Activated B cell treated with CpG ODN at 0.5 μM for 24 hours (primary cell): ENCODE data around the gene XRCC3. TPM values are rescaled to one million over a fixed set of nuclear protein-coding genes. Genes with fewer than 3 reads are reported as not detected.
"Not testable (repeated sequence)": the region's sequence is repeated elsewhere in the genome, so short reads cannot be mapped to it uniquely, and the experiment has no call there.

Source experiments
- ATAC-seq: fragments of 200-7000 bp; cut with Tn5 transposase; one replicate; pipeline ENCODE4 v1.10.0; 2021; ENCODE audit warnings: low read depth, mild to moderate bottlenecking, moderate library complexity
- CTCF ChIA-PET: fragments of 350-600 bp; sonication (Branson Sonifier 250); formaldehyde crosslinking; loops from one replicate; lab custom pipeline; 2021; ENCODE audit warnings: antibody characterized with exemption; lab: Charles Lee
- POLR2A ChIA-PET: fragments of 350-600 bp; sonication (Branson Sonifier 250); formaldehyde crosslinking; loops from one replicate; lab custom pipeline; 2021; ENCODE audit warnings: antibody characterized with exemption; lab: Charles Lee
- DNase-seq: peaks from one replicate; pipeline ENCODE4 v3.0.0; 2022
- H3K27ac Mint-ChIP-seq: one replicate; pipeline ENCODE4 v1.8.0; 2020; ENCODE audit warnings: mixed read lengths
- H3K27me3 Mint-ChIP-seq: one replicate; pipeline ENCODE4 v1.8.0; 2021; ENCODE audit warnings: mixed read lengths
- H3K36me3 Mint-ChIP-seq: one replicate; pipeline ENCODE4 v1.8.0; 2021; ENCODE audit warnings: low read depth, mixed read lengths
- H3K4me1 Mint-ChIP-seq: one replicate; pipeline ENCODE4 v1.8.0; 2021; ENCODE audit warnings: mixed read lengths
- H3K4me3 Mint-ChIP-seq: one replicate; pipeline ENCODE4 v1.8.0; 2020; ENCODE audit warnings: mild to moderate bottlenecking, mixed read lengths
- H3K9me3 Mint-ChIP-seq: one replicate; pipeline ENCODE4 v1.8.0; 2020; ENCODE audit warnings: mixed read lengths
- intact Hi-C: fragments of 100-400 bp; cut with micrococcal nuclease; formaldehyde crosslinking; loops from one replicate; pipeline ENCODE4 v1.15.1; 2024
- total RNA-seq: library from RNA; stranded (reverse); gene quantifications from 2 replicates; pipeline ENCODE4 v1.2.3, GENCODE V29; 2022
- TF ChIP-seq, protein P1 (sequence below): fragments of 200-600 bp; IDR thresholded peaks from one replicate; pipeline ENCODE4 v1.8.0; 2022; ENCODE audit warnings: antibody characterized with exemption, mild to moderate bottlenecking

XRCC3 gene
- total RNA-seq, 1 donor from 2014 or later: 26.0 TPM

DNA sequence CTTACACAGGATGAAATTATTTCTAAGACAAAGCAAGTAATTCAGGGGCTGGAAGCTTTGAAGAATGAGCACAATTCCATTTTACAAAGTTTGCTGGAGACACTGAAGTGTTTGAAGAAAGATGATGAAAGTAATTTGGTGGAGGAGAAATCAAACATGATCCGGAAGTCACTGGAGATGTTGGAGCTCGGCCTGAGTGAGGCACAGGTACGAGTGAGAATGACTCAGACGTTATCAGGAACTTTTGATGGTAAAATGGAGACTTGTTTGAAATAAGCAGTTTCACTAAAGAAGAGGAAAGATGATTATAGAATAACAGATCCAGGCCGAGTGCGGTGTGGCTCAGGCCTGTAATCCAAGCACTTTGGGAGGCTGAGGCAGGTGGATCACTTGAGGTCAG, 60.6 kb downstream of the XRCC3 start:
- H3K36me3 Mint-ChIP-seq: peaks cover 54% of the 10 kb centered on the region
- intact Hi-C loops: no loop called here
- TF ChIP-seq, protein P1, sequence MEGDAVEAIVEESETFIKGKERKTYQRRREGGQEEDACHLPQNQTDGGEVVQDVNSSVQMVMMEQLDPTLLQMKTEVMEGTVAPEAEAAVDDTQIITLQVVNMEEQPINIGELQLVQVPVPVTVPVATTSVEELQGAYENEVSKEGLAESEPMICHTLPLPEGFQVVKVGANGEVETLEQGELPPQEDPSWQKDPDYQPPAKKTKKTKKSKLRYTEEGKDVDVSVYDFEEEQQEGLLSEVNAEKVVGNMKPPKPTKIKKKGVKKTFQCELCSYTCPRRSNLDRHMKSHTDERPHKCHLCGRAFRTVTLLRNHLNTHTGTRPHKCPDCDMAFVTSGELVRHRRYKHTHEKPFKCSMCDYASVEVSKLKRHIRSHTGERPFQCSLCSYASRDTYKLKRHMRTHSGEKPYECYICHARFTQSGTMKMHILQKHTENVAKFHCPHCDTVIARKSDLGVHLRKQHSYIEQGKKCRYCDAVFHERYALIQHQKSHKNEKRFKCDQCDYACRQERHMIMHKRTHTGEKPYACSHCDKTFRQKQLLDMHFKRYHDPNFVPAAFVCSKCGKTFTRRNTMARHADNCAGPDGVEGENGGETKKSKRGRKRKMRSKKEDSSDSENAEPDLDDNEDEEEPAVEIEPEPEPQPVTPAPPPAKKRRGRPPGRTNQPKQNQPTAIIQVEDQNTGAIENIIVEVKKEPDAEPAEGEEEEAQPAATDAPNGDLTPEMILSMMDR: no peak
- CTCF ChIA-PET: no interaction called here
- ATAC-seq (no peak), DNase-seq (no peak)
- no peaks in the 10 kb centered on the region for H3K27me3 Mint-ChIP-seq
- H3K4me3 Mint-ChIP-seq: no peak overlapping the region
- POLR2A ChIA-PET: no interaction called here
- no peak overlapping the region for H3K27ac Mint-ChIP-seq
- no peaks in the 10 kb centered on the region for H3K9me3 Mint-ChIP-seq
- peaks cover 20% of the 10 kb centered on the region for H3K4me1 Mint-ChIP-seq

DNA sequence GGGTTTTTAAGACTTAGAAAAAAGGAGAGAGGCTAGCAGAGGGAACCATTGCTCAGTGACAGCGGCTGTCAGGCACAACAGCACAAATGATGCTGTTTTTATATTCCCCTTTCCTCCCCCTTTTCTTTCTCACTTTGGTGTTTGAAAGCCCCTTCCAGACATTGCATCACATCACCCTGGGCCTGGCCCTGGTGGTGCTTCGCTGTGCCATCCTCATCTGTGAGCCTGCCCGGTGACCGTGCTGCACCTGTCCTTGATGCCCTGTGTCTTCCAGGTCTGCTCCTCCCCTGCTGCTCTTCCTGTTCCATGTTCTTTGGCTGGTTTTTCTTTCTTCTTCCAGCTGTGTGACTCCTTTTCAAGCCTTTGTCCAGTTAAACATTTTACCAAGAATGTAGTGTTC, 61.4 kb downstream of the XRCC3 start:
- H3K27me3 Mint-ChIP-seq: no peaks in the 10 kb centered on the region
- H3K27ac Mint-ChIP-seq: peak overlapping the region; percentile 6
- peaks cover 20% of the 10 kb centered on the region for H3K4me1 Mint-ChIP-seq
- ChIA-PET POLR2A (no interaction called here), CTCF (no interaction called here)
- TF ChIP-seq, protein P1: no peak
- ATAC-seq (no peak), DNase-seq (no peak)
- H3K4me3 Mint-ChIP-seq: no peak overlapping the region
- H3K36me3 Mint-ChIP-seq: peaks cover 52% of the 10 kb centered on the region
- H3K9me3 Mint-ChIP-seq: no peaks in the 10 kb centered on the region
- intact Hi-C loops: no loop called here

DNA sequence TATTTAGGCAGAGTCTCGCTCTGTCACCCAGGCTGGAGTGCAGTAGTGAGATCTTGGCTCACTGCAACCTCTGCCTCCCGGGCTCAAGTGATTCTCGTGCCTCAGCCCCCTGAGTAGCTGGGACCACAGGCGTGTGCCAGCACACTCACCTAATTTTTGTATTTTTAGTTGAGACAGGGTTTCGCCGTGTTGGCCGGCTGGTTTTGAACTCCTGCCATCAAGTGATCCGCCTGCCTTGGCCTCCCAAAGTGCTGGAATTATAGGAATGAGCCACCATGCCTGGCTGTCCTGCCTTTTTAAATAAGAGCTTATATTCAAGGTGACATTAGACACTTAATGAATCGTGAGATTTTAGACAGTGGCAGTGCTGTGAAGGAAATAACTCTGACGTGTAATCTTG, 61.9 kb downstream of the XRCC3 start:
- peaks cover 20% of the 10 kb centered on the region for H3K4me1 Mint-ChIP-seq
- H3K27me3 Mint-ChIP-seq, ATAC-seq, CTCF ChIA-PET, DNase-seq, intact Hi-C loops, POLR2A ChIA-PET, H3K9me3 Mint-ChIP-seq, H3K4me3 Mint-ChIP-seq: not testable (repeated sequence)
- peaks cover 51% of the 10 kb centered on the region for H3K36me3 Mint-ChIP-seq
- H3K27ac Mint-ChIP-seq: peak overlapping the region; percentile 6

DNA sequence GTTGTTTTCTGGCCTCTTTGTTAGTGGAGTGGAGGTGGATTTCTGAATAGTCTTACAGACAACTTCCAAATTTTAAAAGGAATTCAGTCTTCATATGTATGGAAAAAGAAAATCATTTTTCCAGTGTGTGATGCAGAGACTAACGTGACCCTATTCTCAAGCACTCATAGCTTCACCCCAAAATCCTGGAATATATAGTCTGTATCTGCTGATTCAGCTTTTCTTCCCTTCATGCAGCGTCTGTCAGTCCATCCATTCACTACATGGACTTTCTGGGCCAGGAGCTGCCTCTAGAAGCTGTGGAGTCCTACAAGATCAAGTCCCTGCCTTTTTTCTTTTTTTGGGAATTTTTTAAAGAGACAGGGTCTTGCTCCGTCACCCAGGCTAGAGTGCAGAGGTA, 62.4 kb downstream of the XRCC3 start:
- Mint-ChIP-seq H3K27me3 (no peaks in the 10 kb centered on the region), H3K4me1 (peaks cover 20% of the 10 kb centered on the region), H3K4me3 (no peak overlapping the region), H3K27ac (no peak overlapping the region), H3K36me3 (peaks cover 48% of the 10 kb centered on the region), H3K9me3 (no peaks in the 10 kb centered on the region)
- ATAC-seq (no peak), DNase-seq (no peak)
- intact Hi-C loops: no loop called here
- TF ChIP-seq, protein P1: no peak
- ChIA-PET POLR2A (no interaction called here), CTCF (interaction anchor here (0.8 kb wide), 1 partner anchor 18 kb away, joined by 3 read pairs; no protein-coding TSS in a partner anchor)

DNA sequence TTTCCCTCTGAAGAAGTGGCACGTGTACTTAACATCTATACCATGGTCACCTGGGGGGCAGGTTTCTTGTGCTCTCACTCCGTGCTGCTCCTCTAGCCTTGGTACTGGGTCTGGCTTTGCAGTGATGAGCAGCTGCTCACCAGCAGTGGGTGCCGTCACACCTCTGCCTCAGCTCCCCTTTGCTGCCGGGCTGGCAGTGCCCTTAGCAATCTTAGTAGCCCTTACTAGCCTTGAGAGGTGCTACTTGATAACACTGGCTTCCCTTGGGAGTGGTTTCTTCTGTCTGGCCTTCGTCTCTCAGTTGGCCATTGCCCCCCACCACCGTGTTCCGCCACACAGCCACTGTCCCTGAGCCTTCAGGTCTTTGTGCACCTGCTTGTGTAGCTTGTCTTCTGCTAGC, 63.7 kb downstream of the XRCC3 start:
- Mint-ChIP-seq H3K4me3 (no peak overlapping the region), H3K27ac (no peak overlapping the region), H3K27me3 (no peaks in the 10 kb centered on the region), H3K36me3 (peaks cover 36% of the 10 kb centered on the region), H3K9me3 (no peaks in the 10 kb centered on the region), H3K4me1 (peaks cover 21% of the 10 kb centered on the region)
- POLR2A ChIA-PET: interaction anchor here (0.7 kb wide), 1 partner anchor 17 kb away, joined by 5 read pairs; no protein-coding TSS in a partner anchor
- ATAC-seq: no peak
- DNase-seq: no peak
- intact Hi-C loops: no loop called here
- CTCF ChIA-PET: no interaction called here
- TF ChIP-seq, protein P1: no peak

DNA sequence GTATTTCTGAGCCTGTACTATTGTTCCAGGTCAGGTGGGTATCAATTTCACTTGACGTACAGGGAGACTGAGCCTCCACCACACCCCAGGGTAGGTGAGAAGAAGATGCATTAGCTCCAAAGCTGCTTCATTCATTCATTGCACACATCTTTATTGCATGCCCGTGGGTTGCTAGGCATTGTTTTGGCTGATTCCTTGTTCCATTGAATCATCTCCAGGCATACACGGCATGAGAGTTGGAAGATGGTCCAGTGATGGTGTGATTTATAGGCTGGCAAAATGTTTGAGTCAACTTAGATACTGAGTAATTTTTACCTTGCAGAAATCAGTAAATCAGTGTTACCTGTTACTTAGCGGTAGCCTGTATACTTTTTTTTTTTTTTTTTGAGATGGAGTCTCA, 65.0 kb downstream of the XRCC3 start:
- no peaks in the 10 kb centered on the region for H3K27me3 Mint-ChIP-seq
- POLR2A ChIA-PET: interaction anchor here (0.7 kb wide), 1 partner anchor 54 kb away, joined by 3 read pairs; no protein-coding TSS in a partner anchor
- no peaks in the 10 kb centered on the region for H3K9me3 Mint-ChIP-seq
- no peak overlapping the region for H3K4me3 Mint-ChIP-seq
- CTCF ChIA-PET: no interaction called here
- no peak for ATAC-seq
- peaks cover 25% of the 10 kb centered on the region for H3K36me3 Mint-ChIP-seq
- TF ChIP-seq, protein P1: no peak
- intact Hi-C loops: no loop called here
- no peak overlapping the region for H3K27ac Mint-ChIP-seq
- DNase-seq: no peak
- H3K4me1 Mint-ChIP-seq: peaks cover 19% of the 10 kb centered on the region
